Trophoblast cell (in vitro differentiated cells and primary cell): ENCODE data around the gene GPR84.

ENCODE experiments used
- DNase-seq, 2 donors: peaks; one replicate each; pipeline ENCODE4 v3.0.0-alpha.2; 2016
- H2AFZ ChIP-seq: 2 replicates; pipeline ENCODE4 v1.6.1; 2013; ENCODE audit warnings: low read length, moderate library complexity, mild to moderate bottlenecking; ENCODE audit not compliant: insufficient read depth, poor library complexity
- H2AK5ac ChIP-seq: 2 replicates; pipeline ENCODE4 v1.6.1; 2013; ENCODE audit warnings: mild to moderate bottlenecking, low read length
- H2BK120ac ChIP-seq: 2 replicates; pipeline ENCODE4 v1.6.1; 2013; ENCODE audit warnings: low read length, mild to moderate bottlenecking, moderate library complexity; ENCODE audit not compliant: insufficient read depth, poor library complexity
- H2BK12ac ChIP-seq: 2 replicates; pipeline ENCODE4 v1.6.1; 2013; ENCODE audit warnings: mild to moderate bottlenecking, low read length, moderate library complexity
- H2BK5ac ChIP-seq: 2 replicates; pipeline ENCODE4 v1.6.1; 2013; ENCODE audit warnings: low read length, low read depth, moderate library complexity, mild to moderate bottlenecking; ENCODE audit not compliant: poor library complexity
- H3K14ac ChIP-seq: 2 replicates; pipeline ENCODE4 v1.6.1; 2013; ENCODE audit warnings: mild to moderate bottlenecking, low read length
- H3K18ac ChIP-seq: 2 replicates; pipeline ENCODE4 v1.6.1; 2013; ENCODE audit warnings: mild to moderate bottlenecking, low read length
- H3K23ac ChIP-seq: 2 replicates; pipeline ENCODE4 v1.6.1; 2013; ENCODE audit warnings: low read length
- H3K27ac ChIP-seq: 2 replicates; pipeline ENCODE4 v1.5.1; 2013; ENCODE audit warnings: low read depth, mild to moderate bottlenecking, inconsistent platforms, low read length, moderate library complexity
- H3K27me3 ChIP-seq: 2 replicates; pipeline ENCODE4 v1.6.1; 2013; ENCODE audit warnings: inconsistent platforms, mild to moderate bottlenecking, low read length, moderate library complexity; ENCODE audit not compliant: insufficient read depth
- H3K36me3 ChIP-seq, 2 experiments: 1 replicate in 1 of 2; 2 replicates in 1 of 2; pipeline ENCODE4 v1.6.1; 2013; ENCODE audit warnings: low read length in 2 of 2, mild to moderate bottlenecking in 2 of 2, moderate library complexity in 1 of 2; ENCODE audit not compliant: insufficient read depth in 2 of 2, control insufficient read depth in 1 of 2
- H3K4ac ChIP-seq: 2 replicates; pipeline ENCODE4 v1.6.1; 2013; ENCODE audit warnings: low read depth, mild to moderate bottlenecking, low read length, moderate library complexity
- H3K4me1 ChIP-seq, 2 experiments: 1 replicate in 1 of 2; 2 replicates in 1 of 2; pipeline ENCODE4 v1.6.1; 2013; ENCODE audit warnings: low read length in 2 of 2, mild to moderate bottlenecking in 2 of 2, moderate library complexity in 1 of 2; ENCODE audit not compliant: insufficient read depth in 2 of 2, control insufficient read depth in 1 of 2
- H3K4me2 ChIP-seq: 2 replicates; pipeline ENCODE4 v1.6.1; 2013; ENCODE audit warnings: inconsistent platforms, mild to moderate bottlenecking, low read length, moderate library complexity
- H3K4me3 ChIP-seq: 2 replicates; pipeline ENCODE4 v1.5.1; 2013; ENCODE audit warnings: mild to moderate bottlenecking, low read depth, low read length, inconsistent platforms
- H3K79me1 ChIP-seq: one replicate; pipeline ENCODE4 v1.6.1; 2013; ENCODE audit warnings: low read length
- H3K79me2 ChIP-seq: 2 replicates; pipeline ENCODE4 v1.6.1; 2013; ENCODE audit warnings: low read length, mild to moderate bottlenecking; ENCODE audit not compliant: control insufficient read depth, insufficient read depth, poor library complexity
- H3K9ac ChIP-seq: 2 replicates; pipeline ENCODE4 v1.6.1; 2013; ENCODE audit warnings: mild to moderate bottlenecking, low read length
- H3K9me3 ChIP-seq: 2 replicates; pipeline ENCODE4 v1.6.1; 2013; ENCODE audit warnings: low read depth, mild to moderate bottlenecking, control low read depth, inconsistent platforms, low read length; ENCODE audit not compliant: insufficient read depth
- H4K12ac ChIP-seq: 2 replicates; pipeline ENCODE4 v1.6.1; 2013; ENCODE audit warnings: low read depth, mild to moderate bottlenecking, low read length, moderate library complexity
- H4K8ac ChIP-seq: 2 replicates; pipeline ENCODE4 v1.6.1; 2013; ENCODE audit warnings: low read depth, mild to moderate bottlenecking, low read length, moderate library complexity
- H4K91ac ChIP-seq: one replicate; pipeline ENCODE4 v1.6.1; 2013; ENCODE audit warnings: low read depth, mild to moderate bottlenecking, low read length, moderate library complexity
- WGBS: extraction: QIAGEN DNeasy Blood & Tissue Kit; methylation state at CpG from one replicate; pipeline ENCODE4 v1.1.7; 2013; ENCODE audit warnings: missing lambda C conversion rate; ENCODE audit not compliant: insufficient read length, insufficient coverage; ENCODE audit errors: extremely low coverage; 5-methylcytosine and 5-hydroxymethylcytosine counted together

The GPR84 gene

GRCh38 chr12:54390668-54391551 is 26.6 kb upstream of the GPR84 start:
- Histone ChIP-seq H4K8ac (peak overlapping the region; percentile 56), H3K4me3 (peak overlapping the region; percentile 79), H3K27me3 (no peaks in the 10 kb centered on the region), H3K23ac (no peak overlapping the region), H3K18ac (peak overlapping the region; percentile 73), H2AFZ (peak overlapping the region; percentile 64), H3K4me2 (peak overlapping the region; percentile 87), H3K4ac (peak overlapping the region; percentile 47), H4K12ac (no peak overlapping the region), H4K91ac (peak overlapping the region; percentile 78), H3K9ac (peak overlapping the region; percentile 63), H3K14ac (peak overlapping the region; percentile 59), H3K79me1 (peaks cover 41% of the 10 kb centered on the region), H3K79me2 (peaks cover 15% of the 10 kb centered on the region), H3K4me1 (peaks cover 38 to 51% of the 10 kb centered on the region in 2 experiments), H2AK5ac (no peak overlapping the region), H2BK12ac (no peak overlapping the region), H3K9me3 (no peaks in the 10 kb centered on the region), H2BK120ac (peak overlapping the region; percentile 57), H3K36me3 (peaks cover 7 to 10% of the 10 kb centered on the region in 2 experiments), H3K27ac (peak overlapping the region; percentile 95), H2BK5ac (peak overlapping the region; percentile 80)
- no CpG with 5 or more reads among the region's 51 CpGs for WGBS
- peak; percentile 42 to 49 for DNase-seq

DNA sequence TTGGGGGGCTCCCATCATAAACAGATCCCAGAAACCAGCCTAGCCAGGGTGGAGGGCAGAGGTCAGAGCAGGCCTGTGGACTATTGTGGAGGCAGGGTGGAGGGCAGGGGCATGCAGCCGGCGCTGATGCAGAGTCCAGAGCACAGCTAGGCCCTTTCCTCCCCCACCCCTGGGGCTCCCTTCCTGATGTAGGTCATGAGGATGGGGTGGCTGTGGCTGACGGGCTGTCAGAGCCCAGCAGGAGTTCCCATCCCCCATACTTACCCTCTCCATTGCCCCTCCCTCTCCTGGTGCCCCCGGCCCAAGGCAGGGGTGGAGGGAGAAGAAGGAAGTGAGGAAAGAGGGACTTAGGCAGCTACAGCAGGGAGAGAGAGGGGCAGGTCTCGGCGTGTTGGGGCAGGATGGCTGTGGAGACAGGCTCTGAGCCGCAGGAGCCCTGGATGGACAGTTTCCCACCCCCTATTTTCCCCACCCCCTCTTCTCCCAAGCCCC is 25.9 kb upstream of the GPR84 start:
- Histone ChIP-seq H3K18ac (peak overlapping the region; percentile 44), H3K23ac (no peak overlapping the region), H3K14ac (peak overlapping the region; percentile 49), H2BK12ac (peak overlapping the region; percentile 44), H3K36me3 (peaks cover 2 to 5% of the 10 kb centered on the region in 2 experiments), H3K4me3 (peak overlapping the region; percentile 79), H3K4ac (peak overlapping the region; percentile 18), H3K27me3 (no peaks in the 10 kb centered on the region), H3K27ac (peak overlapping the region; percentile 95), H3K4me1 (peaks cover 44 to 57% of the 10 kb centered on the region in 2 experiments), H2AFZ (no peak overlapping the region), H3K4me2 (peak overlapping the region; percentile 87), H2BK120ac (peak overlapping the region; percentile 50), H3K79me2 (peaks cover 16% of the 10 kb centered on the region), H4K91ac (peak overlapping the region; percentile 72), H4K12ac (no peak overlapping the region), H2BK5ac (peak overlapping the region; percentile 24), H3K79me1 (peaks cover 46% of the 10 kb centered on the region), H4K8ac (peak overlapping the region; percentile 68), H3K9me3 (no peaks in the 10 kb centered on the region), H2AK5ac (peak overlapping the region; percentile 86), H3K9ac (no peak overlapping the region)
- no CpG with 5 or more reads among the region's 7 CpGs for WGBS
- no peak for DNase-seq

DNA sequence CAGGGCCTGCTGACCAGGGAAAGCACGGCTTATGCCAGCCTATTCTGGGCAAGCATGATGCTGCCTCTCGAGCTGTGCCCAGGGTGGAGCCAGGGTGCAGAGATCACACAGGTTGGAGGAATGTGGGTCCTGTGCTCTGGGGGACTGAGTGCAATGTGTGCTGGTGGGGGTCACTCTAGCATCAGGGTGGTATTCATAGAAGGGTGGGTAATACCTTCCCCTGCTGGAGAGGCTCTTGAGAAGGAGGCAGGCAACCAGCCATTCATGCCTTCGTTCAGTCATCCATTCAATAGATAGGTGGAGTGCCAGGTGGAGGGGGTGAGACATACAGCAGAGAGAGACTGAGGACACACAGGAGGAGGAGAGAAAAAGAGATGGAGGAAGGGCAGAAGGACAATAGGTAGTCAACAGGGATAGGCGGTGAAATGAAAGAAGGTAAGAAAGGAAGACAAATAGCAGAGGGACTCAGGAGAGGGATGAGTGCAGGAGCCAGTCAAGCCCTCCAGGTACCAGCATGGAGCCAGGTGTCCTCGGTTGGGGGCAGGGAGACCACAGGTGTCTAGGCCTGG is 25.4 kb upstream of the GPR84 start:
- Histone ChIP-seq H3K4me1 (peaks cover 49 to 63% of the 10 kb centered on the region in 2 experiments), H2AK5ac (peak overlapping the region; percentile 86), H3K9me3 (no peaks in the 10 kb centered on the region), H3K14ac (peak overlapping the region; percentile 74), H4K91ac (peak overlapping the region; percentile 72), H3K27me3 (no peaks in the 10 kb centered on the region), H3K4me3 (no peak overlapping the region), H2BK5ac (peak overlapping the region; percentile 88), H3K4ac (peak overlapping the region; percentile 18), H2AFZ (peak overlapping the region; percentile 46), H2BK12ac (peak overlapping the region; percentile 78), H4K8ac (peak overlapping the region; percentile 71), H3K36me3 (no peaks in the 10 kb centered on the region), H3K18ac (peak overlapping the region; percentile 86), H3K79me2 (peaks cover 17% of the 10 kb centered on the region), H4K12ac (no peak overlapping the region), H3K23ac (no peak overlapping the region), H3K9ac (no peak overlapping the region), H2BK120ac (peak overlapping the region; percentile 50), H3K79me1 (peaks cover 50% of the 10 kb centered on the region), H3K27ac (peak overlapping the region; percentile 95), H3K4me2 (peak overlapping the region; percentile 87)
- no CpG with 5 or more reads among the region's 5 CpGs for WGBS
- DNase-seq: no peak

DNA sequence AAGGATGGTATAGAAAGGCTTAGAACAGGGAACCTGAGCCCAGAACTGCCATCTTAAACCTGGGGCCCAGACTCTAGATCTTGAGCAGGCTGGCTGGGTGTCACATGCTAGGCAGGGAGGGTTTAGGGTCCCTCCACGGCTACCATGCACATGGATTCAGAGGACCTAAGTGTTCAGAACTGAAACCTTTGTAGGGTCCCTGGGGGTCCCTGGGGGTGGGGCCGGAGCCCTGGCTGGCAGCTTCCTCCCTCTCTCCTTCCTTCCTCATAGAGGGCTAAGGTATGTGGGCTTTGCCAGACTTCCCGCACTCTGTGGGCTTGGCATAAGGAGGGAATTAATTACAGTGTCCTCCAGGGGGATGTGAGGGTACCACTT is 24.8 kb upstream of the GPR84 start:
- Histone ChIP-seq H3K14ac (peak overlapping the region; percentile 74), H2BK12ac (peak overlapping the region; percentile 78), H2AK5ac (peak overlapping the region; percentile 86), H3K4me2 (peak overlapping the region; percentile 12), H2AFZ (peak overlapping the region; percentile 46), H4K91ac (peak overlapping the region; percentile 72), H3K4me3 (no peak overlapping the region), H3K4me1 (peaks cover 55 to 68% of the 10 kb centered on the region in 2 experiments), H4K8ac (peak overlapping the region; percentile 71), H3K36me3 (peaks cover 0 to 3% of the 10 kb centered on the region in 2 experiments), H3K27ac (peak overlapping the region; percentile 95), H3K23ac (no peak overlapping the region), H3K18ac (peak overlapping the region; percentile 86), H3K9me3 (no peaks in the 10 kb centered on the region), H3K4ac (peak overlapping the region; percentile 18), H3K79me1 (peaks cover 55% of the 10 kb centered on the region), H4K12ac (no peak overlapping the region), H3K9ac (no peak overlapping the region), H3K79me2 (peaks cover 17% of the 10 kb centered on the region), H2BK5ac (peak overlapping the region; percentile 88), H2BK120ac (peak overlapping the region; percentile 50), H3K27me3 (no peaks in the 10 kb centered on the region)
- no CpG with 5 or more reads among the region's 3 CpGs for WGBS
- DNase-seq: no peak
